Stimulated activated CD4-positive, alpha-beta T cell treated with anti-CD3 and anti-CD28 coated beads, Interleukin-2, amount 100 ng/mL, for 24 hours (primary cell): Measurements from ENCODE around the gene HSPA1L.
A peak's percentile ranks its signal among the peaks of the same experiment; 100 is the strongest.

Experiments
- DNase-seq, 2 donors: peaks; one replicate each; pipeline ENCODE4 v3.0.0-alpha.2; 2020

Gene HSPA1L

GRCh38 chr6:31781244-31782125 is 33.6 kb downstream of the HSPA1L start:
- DNase-seq, result no peak

GRCh38 chr6:31780507-31781243 is 34.4 kb downstream of the HSPA1L start:
- no peak for DNase-seq

- DNase-seq, result no peak
These were observed 35.2 kb downstream of the HSPA1L start for GRCh38 chr6:31779908-31780307.

GRCh38 chr6:31778999-31779885 is 35.8 kb downstream of the HSPA1L start:
- DNase-seq, result no peak

- no peak for DNase-seq
These were observed 36.9 kb downstream of the HSPA1L start for GRCh38 chr6:31778193-31778592.

- DNase-seq, result no peak
These were observed 37.4 kb downstream of the HSPA1L start for GRCh38 chr6:31777667-31778050.

GRCh38 chr6:31776989-31777666 is 38.0 kb downstream of the HSPA1L start, which contains the start of gene VWA7:
TSS of gene VWA7 (minus strand) at chr6:31777328. CDS start at chr6:31776779, 549 bp downstream.
- peak; percentile 79 to 84 for DNase-seq

- DNase-seq, result no peak
These were observed 38.5 kb downstream of the HSPA1L start for GRCh38 chr6:31776485-31776988.

GRCh38 chr6:31775633-31776484 is 39.2 kb downstream of the HSPA1L start:
- DNase-seq, result no peak

- DNase-seq, result no peak
These were observed 39.9 kb downstream of the HSPA1L start for GRCh38 chr6:31775184-31775583.

- peak in 1 of 2 donors; percentile 18 for DNase-seq
These were observed 43.1 kb downstream of the HSPA1L start for GRCh38 chr6:31771992-31772358.

- no peak for DNase-seq
These were observed 44.2 kb downstream of the HSPA1L start for GRCh38 chr6:31770860-31771259.

- DNase-seq, result peak; percentile 84
These were observed 45.3 kb downstream of the HSPA1L start for GRCh38 chr6:31769684-31770371.

GRCh38 chr6:31768363-31769257 is 46.5 kb downstream of the HSPA1L start:
- no peak for DNase-seq

GRCh38 chr6:31767096-31767645 is 47.9 kb downstream of the HSPA1L start:
- no peak for DNase-seq

- no peak for DNase-seq
These were observed 48.9 kb downstream of the HSPA1L start for GRCh38 chr6:31765910-31766794.

- DNase-seq, result no peak
These were observed 49.5 kb downstream of the HSPA1L start for GRCh38 chr6:31765559-31765909.

GRCh38 chr6:31764198-31764597 is 50.9 kb downstream of the HSPA1L start:
- DNase-seq, result no peak
